T47D (cell line): ENCODE measurements around the gene CPNE5.

ENCODE experiments used
- DNase-seq, 2 experiments: peaks; one replicate each; pipeline versions ENCODE4 v3.0.0 to v3.0.0-alpha.2; 2011 to 2012; ENCODE audit warnings: low read depth in 1 of 2, low spot score in 1 of 2
- JUND ChIP-seq: IDR thresholded peaks from 2 replicates; pipeline ENCODE4 v1.6.1; 2012; ENCODE audit warnings: low read depth
- in situ Hi-C: cut with HindIII; loops from 2 replicates; pipeline ENCODE4 v1.10.0; 2016; ENCODE audit warnings: low sequenced_read_pairs, low pct_unique_long_range_greater_than_20kb

The CPNE5 gene

GRCh38 chr6:36838896-36839748 is at the start of gene CPNE5:
Gene CPNE5 (minus strand): TSS chr6:36839444. CDS start chr6:36839377, 67 bp downstream.
- in situ Hi-C loops = no loop called here
- no peak for TF ChIP-seq JUND
- no peak for DNase-seq

- in situ Hi-C loops = no loop called here
- no peak for TF ChIP-seq JUND
- DNase-seq = no peak
Measured at GRCh38 chr6:36888115-36888643, 48.9 kb upstream of the CPNE5 start.

- TF ChIP-seq JUND = no peak
- in situ Hi-C loops = no loop called here
- no peak for DNase-seq
Measured at GRCh38 chr6:36886950-36887618, 47.8 kb upstream of the CPNE5 start.

DNA sequence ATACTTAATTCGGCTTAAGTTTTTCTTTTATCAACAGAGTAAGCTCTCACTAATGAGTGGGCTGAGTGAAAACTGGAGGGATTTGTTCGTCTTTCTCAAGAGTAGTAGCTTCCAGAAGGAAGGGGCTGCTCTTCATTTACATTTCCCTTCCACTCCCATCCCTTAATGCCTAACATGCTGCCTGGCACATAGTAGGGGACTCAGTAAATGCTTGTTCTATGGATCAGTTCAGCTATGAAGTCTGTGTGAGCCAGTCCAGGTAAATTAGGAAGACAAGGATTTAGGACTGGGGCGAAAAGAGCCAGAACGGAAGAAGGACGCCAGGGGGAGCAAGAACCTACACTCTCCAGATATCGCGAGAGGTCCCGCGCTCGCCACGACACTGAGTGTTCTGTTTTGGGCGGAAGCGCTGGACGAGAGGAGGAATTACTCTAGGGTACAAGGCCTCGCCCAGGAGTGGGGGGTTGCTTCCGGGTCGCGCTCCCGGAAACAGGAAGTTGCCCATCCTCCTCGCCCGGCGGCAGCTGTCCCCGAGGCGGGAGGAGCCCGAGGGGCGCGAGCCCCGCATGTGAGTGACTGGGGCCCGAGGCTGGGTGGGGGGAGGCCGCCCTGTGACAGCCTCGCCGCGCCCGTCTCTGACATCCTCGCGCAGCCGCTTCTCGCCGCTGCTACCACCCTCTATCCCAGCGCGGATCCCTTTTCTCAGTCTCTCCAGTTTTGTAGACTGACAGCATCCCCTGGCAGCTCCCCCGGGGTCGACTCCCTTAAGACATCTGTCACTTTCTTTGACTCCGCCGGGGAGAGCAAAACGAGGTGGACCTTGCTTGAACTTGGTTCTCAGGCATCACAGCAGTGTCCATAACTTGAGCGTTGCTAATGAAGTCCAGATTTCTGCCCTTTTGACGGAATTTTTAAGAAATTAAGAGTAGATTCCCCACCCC is 46.5 kb upstream of the CPNE5 start, which contains the start of gene C6orf89:
C6orf89 (plus strand) TSS at position 492 of the 941 bp plus-strand sequence. CDS start 13,493 bp downstream, outside the sequence.
- in situ Hi-C loops = no loop called here
- no peak for TF ChIP-seq JUND
- DNase-seq = peak; percentile 81 to 99

DNA sequence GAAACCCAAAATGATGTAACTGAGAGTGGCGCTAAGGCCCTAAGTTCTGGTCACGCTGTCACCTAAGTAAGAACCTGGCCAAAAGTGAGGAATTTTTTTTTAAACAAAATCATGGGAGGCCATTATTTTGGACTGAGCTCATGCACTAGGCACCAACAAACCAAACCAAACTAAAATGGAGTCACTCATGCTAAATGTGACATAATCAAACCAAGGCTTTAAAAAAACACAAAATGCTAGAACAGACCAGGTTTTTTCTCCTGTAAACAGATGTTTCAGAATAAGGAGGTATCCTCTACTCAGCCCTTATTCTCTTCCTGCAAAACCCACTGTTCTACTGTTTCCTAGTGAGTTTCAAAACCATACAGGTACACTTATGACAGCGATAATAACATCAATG is 45.4 kb upstream of the CPNE5 start:
- TF ChIP-seq JUND = no peak
- in situ Hi-C loops = no loop called here
- no peak for DNase-seq

DNA sequence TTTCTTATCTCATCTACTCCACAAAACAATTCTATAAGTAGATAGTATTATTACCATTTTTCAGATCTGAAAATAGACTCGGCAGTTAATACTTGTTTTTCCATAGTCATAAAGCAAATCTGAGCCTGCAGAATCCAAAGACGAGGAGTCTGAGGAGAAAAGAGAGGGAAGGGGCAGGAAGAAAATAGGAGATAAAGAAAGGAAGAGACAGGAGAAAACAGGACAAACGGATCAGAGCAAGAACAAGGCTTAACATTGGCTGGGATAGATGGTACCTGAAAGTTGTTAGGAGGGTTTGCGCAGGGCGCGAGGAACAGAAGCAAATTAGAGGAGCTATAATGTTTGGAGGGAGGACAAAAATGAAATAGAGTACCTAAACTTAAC is 36.0 kb upstream of the CPNE5 start:
- TF ChIP-seq JUND = no peak
- DNase-seq = no peak
- in situ Hi-C loops = no loop called here

GRCh38 chr6:36874443-36875249 is 35.4 kb upstream of the CPNE5 start, which contains the start of gene PPIL1:
Gene PPIL1 (minus strand): TSS chr6:36874803. CDS start chr6:36874772, 31 bp downstream.
- DNase-seq = peak; percentile 88 to 93
- no peak for TF ChIP-seq JUND
- in situ Hi-C loops = no loop called here

DNA sequence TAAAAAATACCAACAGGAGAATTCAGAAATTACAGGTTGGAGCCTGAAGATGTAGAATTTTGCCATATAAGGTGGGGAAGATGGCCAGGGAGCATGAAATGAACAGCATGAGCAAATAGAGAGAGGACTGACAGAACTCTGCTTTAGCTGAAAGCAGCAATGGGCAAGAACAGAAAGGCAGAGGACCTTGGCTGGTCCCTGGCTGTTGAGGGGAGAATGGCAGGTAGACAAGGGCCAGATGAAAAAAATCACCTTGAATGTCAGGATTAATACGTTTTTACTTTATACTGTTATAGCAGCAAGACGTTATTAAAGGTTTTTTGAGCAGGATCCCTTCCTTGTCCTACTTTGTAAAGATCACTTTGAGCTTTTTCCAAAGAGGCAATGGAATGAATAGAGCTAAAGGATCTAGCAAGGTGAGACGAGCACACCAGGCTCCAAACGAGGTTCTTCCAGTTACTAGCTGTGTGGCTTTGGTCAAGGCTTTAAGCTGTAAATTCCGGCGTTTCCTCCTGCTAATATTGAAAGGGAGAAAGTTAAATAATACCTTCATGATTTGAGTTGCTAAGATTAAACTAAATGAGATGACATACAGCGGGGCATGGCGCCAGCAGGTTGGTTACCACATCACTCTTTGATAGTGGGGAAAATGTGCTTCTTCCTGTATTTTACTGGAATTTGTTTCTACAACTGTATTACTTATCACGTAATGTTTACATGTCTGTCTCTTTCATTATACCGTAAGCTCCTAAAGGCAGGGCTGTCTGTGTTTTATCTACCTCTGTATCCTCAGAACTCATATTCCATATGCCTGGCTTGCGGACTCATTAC is 34.6 kb upstream of the CPNE5 start:
- no peak for TF ChIP-seq JUND
- peak in 1 of 2 experiments; percentile 36 for DNase-seq
- in situ Hi-C loops = no loop called here

GRCh38 chr6:36873115-36873514 is 33.9 kb upstream of the CPNE5 start:
- no peak for TF ChIP-seq JUND
- in situ Hi-C loops = no loop called here
- DNase-seq = no peak

GRCh38 chr6:36871686-36872085 is 32.4 kb upstream of the CPNE5 start:
- no peak for TF ChIP-seq JUND
- no peak for DNase-seq
- in situ Hi-C loops = no loop called here
